Measurements from ENCODE around the gene SVOPL.
A peak's percentile ranks its signal among the peaks of the same experiment; 100 is the strongest.
"Not testable (repeated sequence)": the region's sequence is repeated elsewhere in the genome, so short reads cannot be mapped to it uniquely, and the experiment has no call there.

Gene SVOPL

GRCh38 chr7:138701537-138701923, 368 bp upstream of the SVOPL start:
- DNase-seq (no peak), ATAC-seq (no peak)

- no peak for ATAC-seq
- DNase-seq: no peak
These were observed 1.5 kb downstream of the SVOPL start for GRCh38 chr7:138699661-138700060.

GRCh38 chr7:138698281-138698680, 2.9 kb downstream of the SVOPL start:
- ATAC-seq: no peak

DNA sequence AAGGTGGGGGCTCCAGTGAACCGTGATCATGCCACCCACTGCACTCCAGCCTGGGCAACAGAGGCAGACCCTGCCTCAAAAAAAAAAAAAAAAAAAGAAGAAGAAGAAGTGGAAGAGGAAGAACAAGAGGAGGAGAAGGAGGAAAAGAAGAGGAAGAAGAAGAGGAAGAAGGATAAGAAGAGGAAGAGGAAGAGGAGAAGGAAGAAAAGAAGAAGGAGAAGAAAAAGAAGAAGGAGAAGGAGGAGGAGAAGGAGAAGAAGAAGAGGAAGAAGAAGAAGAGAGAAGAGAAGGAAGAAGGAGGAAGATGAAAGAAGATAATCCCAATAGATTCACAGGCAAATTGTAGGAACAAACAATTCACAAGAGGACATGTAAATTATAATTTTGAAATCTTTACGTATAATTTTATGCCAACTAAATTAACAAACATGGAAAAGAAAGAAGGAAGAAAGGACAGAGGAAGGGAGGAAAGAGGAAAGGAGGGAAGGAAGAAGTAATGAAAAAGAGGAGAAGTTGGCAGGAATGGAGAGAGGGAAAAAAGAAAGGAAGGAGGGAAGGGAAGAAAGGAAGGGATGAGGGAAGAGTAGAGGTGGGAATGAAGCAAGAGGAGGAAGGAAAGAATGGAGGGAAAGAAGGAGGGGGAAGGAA, 3.5 kb downstream of the SVOPL start:
- ATAC-seq: no peak
- no peak for DNase-seq

More at GRCh38 chr7:138698281-138698680, 2.9 kb downstream of the SVOPL start:
- DNase-seq: no peak

DNA sequence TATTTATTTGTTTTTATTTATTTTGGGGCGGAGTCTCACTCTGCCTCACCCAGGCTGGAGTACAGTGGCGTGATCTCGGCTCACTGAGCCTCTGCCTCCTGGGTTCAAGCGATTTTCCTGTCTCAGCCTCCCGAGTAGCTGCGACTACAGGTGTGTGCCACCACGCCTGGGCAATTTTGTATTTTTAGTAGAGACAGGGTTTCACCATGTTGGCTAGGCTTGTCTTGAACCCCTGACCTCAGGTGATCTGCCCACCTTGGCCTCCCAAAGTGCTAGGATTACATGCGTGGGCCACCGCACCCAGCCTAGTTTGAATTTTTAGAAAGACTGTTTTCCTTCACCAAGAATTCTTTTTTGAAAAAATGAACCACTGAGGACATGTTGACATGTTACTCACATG, 5.4 kb downstream of the SVOPL start:
- DNase-seq, ATAC-seq: not testable (repeated sequence)

DNA sequence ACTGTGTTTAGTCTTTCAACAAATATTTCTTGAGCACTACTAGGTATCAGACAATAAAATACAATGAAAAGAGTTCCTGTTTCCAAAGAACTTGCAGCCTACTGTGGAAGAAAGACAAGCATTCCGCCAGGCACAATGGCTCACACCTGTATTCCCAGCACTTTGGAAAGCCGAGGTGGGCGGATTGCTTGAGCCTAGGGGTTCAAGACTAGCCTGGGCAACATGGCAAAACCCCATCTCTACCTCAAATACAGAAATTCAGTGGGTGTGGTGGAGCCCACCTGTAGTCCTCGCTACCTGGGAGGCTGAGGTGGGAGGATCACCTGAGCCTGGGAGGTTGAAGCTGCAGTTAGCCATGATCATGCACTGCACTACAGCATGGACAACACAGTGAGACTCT, 6.1 kb downstream of the SVOPL start:
- DNase-seq: no peak
- no peak for ATAC-seq

GRCh38 chr7:138691178-138691577, 10.0 kb downstream of the SVOPL start:
- DNase-seq (no peak), ATAC-seq (no peak)

DNA sequence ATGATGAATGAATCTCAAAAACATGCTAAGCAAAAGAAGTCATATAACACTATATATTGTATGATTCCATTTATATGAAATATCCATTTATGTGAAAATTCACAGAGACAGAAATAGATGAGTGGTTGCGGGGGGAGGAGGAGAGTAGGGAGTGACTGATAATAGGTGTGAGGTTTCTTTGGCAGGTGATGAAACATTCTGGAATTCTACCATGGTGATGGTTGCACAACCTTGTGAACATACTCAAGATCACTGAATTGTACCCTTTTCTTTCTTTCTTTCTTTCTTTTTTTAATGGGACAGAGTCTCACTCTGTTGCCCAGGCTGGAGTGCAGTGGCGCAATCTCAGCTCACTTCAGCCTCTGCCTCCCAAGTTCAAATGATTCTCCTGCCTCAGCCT, 10.7 kb downstream of the SVOPL start:
- ATAC-seq: no peak

DNA sequence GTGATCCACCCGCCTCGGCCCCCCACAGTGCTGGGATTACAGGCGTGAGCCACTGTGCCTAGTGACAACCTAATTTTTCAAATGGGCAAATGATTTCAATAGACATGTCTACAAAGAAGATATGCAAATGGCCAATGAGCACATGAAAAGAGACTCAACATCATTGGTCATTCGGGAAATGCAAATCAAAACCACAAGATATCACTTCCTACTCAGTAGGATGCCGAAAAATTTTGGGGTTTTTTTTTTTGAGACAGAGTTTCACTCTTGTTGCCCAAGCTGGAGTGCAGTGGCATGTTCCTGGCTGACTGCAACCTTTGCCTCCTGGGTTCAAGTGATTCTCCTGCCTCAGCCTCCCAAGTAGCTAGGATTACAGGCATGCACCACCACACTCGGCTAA, 13.1 kb downstream of the SVOPL start:
- not testable (repeated sequence) for ATAC-seq, DNase-seq

More for the DNA sequence above, 10.7 kb downstream of the SVOPL start:
- DNase-seq: no peak

DNA sequence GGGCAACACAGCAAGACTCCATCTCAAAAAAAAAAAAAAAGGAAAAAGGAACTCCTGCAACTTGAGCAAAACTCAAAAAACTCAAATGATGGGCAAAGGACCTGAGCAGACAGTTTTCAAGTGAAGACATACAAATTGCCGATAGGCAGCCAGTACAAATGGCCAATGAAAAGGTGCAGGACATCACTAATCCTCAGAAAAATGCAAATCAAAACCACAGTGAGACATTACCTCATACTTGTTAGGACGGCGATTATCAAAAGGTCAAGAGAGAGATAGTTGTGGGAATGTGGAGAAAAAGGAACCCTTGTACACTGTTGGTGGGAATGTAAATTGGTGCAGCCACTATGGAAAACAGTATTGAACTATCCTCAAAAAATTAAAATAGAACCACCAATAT, 16.8 kb downstream of the SVOPL start:
- ATAC-seq (no peak), DNase-seq (no peak)

GRCh38 chr7:138679793-138680192, 21.4 kb downstream of the SVOPL start:
- ATAC-seq: no peak
- DNase-seq: no peak

GRCh38 chr7:138670594-138670993, 30.6 kb downstream of the SVOPL start:
- ATAC-seq: no peak
- DNase-seq: no peak

- DNase-seq (no peak), ATAC-seq (no peak)
These were observed 31.8 kb downstream of the SVOPL start for GRCh38 chr7:138669364-138669763.

- DNase-seq: no peak
These were observed 32.2 kb downstream of the SVOPL start for GRCh38 chr7:138668946-138669345.

GRCh38 chr7:138668229-138668596, 32.9 kb downstream of the SVOPL start:
- DNase-seq: no peak

More at GRCh38 chr7:138668946-138669345, 32.2 kb downstream of the SVOPL start:
- no peak for ATAC-seq

GRCh38 chr7:138667535-138668228, 33.5 kb downstream of the SVOPL start:
- DNase-seq (no peak), ATAC-seq (peak; percentile 44)

More at GRCh38 chr7:138668229-138668596, 32.9 kb downstream of the SVOPL start:
- ATAC-seq: no peak

DNA sequence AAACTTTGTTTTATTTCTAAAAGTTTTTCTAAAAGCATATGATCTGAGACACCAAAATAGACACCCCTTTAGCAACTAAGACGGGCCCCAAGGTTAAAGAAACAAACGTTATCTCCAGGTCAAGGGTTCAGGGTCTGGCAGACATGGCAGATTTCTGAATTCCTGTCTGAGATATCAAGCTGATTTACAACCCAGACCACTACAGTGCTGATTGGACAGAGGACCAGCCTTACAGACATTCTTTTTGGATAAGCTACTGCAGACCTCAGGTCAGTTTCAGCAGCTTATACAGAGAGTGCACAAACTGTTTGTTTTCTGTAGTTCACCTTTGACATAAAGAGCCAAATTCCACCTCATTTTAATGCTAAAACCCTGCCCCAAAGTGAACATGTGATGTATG, 34.8 kb downstream of the SVOPL start:
- ATAC-seq: no peak
- DNase-seq: no peak

- ATAC-seq: no peak
- no peak for DNase-seq
These were observed 35.5 kb downstream of the SVOPL start for GRCh38 chr7:138665669-138666140.

DNA sequence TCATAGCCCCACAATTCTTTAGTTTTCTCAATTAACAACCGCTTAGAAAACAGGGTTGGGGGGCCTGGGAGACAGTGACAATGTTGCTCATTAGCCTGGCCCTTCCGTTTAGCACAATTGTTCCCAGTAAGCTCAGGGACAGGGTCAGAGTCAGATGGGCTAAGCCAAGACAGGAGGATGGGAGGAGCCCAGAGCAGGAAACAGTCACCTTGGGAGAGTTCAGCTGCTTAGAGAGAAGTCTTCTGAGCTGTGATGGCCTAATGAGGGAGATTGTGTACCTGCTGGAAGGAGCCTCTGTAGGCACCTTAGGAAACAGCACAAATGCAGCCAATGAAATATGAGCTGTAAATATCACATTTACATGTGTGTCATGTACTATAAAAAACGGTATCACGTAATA, 35.9 kb downstream of the SVOPL start:
- DNase-seq: no peak

GRCh38 chr7:138663725-138664710, 37.1 kb downstream of the SVOPL start:
- no peak for ATAC-seq
- DNase-seq: peak; percentile 5

More for the DNA sequence above, 35.9 kb downstream of the SVOPL start:
- no peak for ATAC-seq

GRCh38 chr7:138662991-138663320, 38.2 kb downstream of the SVOPL start:
- ATAC-seq (no peak), DNase-seq (no peak)
